Loucy (cell line): ENCODE results near the gene ZBTB2.

Experiments used
- CTCF ChIP-seq: fragments of 200-600 bp; sonication (generic); conservative IDR thresholded peaks from 2 replicates; pipeline ENCODE4 v1.5.1; 2014; ENCODE audit warnings: mild to moderate bottlenecking, antibody characterized with exemption, low read length
- EZH2phosphoT487 ChIP-seq: fragments of 200-600 bp; IDR thresholded peaks from 2 replicates; pipeline ENCODE4 v1.6.1; 2018; ENCODE audit warnings: antibody characterized with exemption, mild to moderate bottlenecking, moderate library complexity, borderline replicate concordance

GRCh38 chr6:151409679-151410078 is 18.3 kb upstream of the ZBTB2 start:
- no peak for TF ChIP-seq CTCF
- TF ChIP-seq EZH2phosphoT487, result no peak
